Measurements from ENCODE around the gene DHRS2. TPM values are rescaled to one million over a fixed set of nuclear protein-coding genes. Genes with fewer than 3 reads are reported as not detected.

The DHRS2 gene
- polyA plus RNA-seq, 2 of the 4 experiments (the other 2 are of a cell fraction) = 2.3 to 10.7 TPM

DNA sequence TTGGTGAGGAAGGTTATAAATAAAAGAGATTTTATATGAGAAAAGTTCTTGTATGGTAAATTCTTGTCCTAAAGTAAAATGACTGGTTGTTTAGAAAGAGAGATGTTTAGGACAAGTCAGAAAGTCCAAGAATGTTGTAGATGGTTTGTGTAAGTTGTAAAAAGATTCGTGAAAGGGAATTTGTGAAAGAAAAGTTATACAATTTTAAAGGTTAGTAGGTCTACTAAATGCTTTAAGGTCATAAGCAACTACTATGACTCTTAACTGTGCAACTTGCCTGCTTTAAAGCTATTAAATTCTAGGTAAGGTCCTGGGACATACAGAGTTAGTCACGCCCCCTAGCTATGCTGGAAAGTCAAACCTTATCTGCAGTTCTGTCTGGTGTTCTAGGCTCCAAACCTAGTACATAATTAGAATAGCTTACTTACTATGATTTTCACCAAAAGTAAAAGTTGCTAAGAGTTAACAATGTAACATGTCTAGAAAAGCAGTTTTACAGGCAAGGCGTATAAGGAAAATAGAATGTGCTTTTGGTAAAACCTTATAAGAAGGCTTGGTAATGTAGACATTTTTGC, 11.2 kb upstream of the DHRS2 start:
- CTCF ChIA-PET = interaction anchor here (1.3 to 2.2 kb wide), 2 partner anchors 8 to 17 kb away, joined by 4 to 9 read pairs; no protein-coding TSS in a partner anchor
- 24% methylated on average over 3 of the region's 3 CpGs for WGBS (ENCODE audit: missing lambda C conversion rate)
- ATAC-seq = no peak

DNA sequence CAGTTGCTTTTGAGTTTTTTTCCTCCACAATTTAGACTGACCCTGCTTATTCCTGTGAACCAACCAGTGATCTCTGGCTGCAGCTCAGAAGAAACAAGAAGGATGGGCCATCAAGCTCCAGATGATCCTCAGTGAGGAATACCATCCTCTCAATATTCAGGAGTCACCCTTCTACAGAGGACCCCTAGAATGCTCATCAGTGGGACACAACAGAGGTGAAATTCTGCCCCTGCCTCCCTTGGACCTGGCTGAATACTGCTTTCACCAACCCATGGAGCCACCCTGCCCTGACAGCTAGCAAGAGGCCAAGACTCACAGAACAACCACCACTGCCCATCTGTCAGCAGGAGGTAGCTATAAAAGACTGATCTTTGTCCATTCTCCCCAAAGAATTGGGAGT, 9.2 kb upstream of the DHRS2 start:
- POLR2A ChIA-PET = no interaction called here
- no peak for TF ChIP-seq MAFK (IDR thresholded peaks at IDR 0.05; ENCODE audit: partially characterized antibody)
- TF ChIP-seq HDAC2 (IDR thresholded peaks at IDR 0.05) = no peak
- FAIRE-seq = no peak
- CTCF ChIA-PET = interaction anchor here (0.6 to 3.7 kb wide), 4 partner anchors 21 to 283 kb away, joined by 3 to 10 read pairs (median 6); no protein-coding TSS in a partner anchor
- no peak overlapping the region for H3K4me3 ChIP-seq
- H3K4me1 ChIP-seq = no peaks in the 10 kb centered on the region
- no peak overlapping the region for H3K27ac ChIP-seq
- peaks cover 33% of the 10 kb centered on the region; the same call in 2 of the 3 replicates for H3K9me3 ChIP-seq
- no peak for DNase-seq (ENCODE audit: low read depth in 1 of 2, low spot score in 1 of 2)
- H3K4me2 ChIP-seq = no peak overlapping the region
- ATAC-seq = no peak

More for the DNA sequence above, 11.2 kb upstream of the DHRS2 start:
- peaks cover 33% of the 10 kb centered on the region; the same call in 2 of the 3 replicates for H3K9me3 ChIP-seq
- no peak overlapping the region for H3K27ac ChIP-seq
- POLR2A ChIA-PET = no interaction called here
- H3K4me2 ChIP-seq = no peak overlapping the region
- H3K4me3 ChIP-seq = no peak overlapping the region
- peak; percentile 80 for TF ChIP-seq ZFP36 (IDR thresholded peaks at IDR 0.05; ENCODE audit: borderline replicate concordance, partially characterized antibody)
- TF ChIP-seq, protein P1, sequence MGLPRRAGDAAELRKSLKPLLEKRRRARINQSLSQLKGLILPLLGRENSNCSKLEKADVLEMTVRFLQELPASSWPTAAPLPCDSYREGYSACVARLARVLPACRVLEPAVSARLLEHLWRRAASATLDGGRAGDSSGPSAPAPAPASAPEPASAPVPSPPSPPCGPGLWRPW (IDR thresholded peaks at IDR 0.05) = no peak
- TF ChIP-seq FOSL2 (IDR thresholded peaks at IDR 0.05) = no peak
- no peak for TF ChIP-seq FOSL2 (CRISPR knock-in tag; IDR thresholded peaks at IDR 0.05)
- TF ChIP-seq, protein P2, sequence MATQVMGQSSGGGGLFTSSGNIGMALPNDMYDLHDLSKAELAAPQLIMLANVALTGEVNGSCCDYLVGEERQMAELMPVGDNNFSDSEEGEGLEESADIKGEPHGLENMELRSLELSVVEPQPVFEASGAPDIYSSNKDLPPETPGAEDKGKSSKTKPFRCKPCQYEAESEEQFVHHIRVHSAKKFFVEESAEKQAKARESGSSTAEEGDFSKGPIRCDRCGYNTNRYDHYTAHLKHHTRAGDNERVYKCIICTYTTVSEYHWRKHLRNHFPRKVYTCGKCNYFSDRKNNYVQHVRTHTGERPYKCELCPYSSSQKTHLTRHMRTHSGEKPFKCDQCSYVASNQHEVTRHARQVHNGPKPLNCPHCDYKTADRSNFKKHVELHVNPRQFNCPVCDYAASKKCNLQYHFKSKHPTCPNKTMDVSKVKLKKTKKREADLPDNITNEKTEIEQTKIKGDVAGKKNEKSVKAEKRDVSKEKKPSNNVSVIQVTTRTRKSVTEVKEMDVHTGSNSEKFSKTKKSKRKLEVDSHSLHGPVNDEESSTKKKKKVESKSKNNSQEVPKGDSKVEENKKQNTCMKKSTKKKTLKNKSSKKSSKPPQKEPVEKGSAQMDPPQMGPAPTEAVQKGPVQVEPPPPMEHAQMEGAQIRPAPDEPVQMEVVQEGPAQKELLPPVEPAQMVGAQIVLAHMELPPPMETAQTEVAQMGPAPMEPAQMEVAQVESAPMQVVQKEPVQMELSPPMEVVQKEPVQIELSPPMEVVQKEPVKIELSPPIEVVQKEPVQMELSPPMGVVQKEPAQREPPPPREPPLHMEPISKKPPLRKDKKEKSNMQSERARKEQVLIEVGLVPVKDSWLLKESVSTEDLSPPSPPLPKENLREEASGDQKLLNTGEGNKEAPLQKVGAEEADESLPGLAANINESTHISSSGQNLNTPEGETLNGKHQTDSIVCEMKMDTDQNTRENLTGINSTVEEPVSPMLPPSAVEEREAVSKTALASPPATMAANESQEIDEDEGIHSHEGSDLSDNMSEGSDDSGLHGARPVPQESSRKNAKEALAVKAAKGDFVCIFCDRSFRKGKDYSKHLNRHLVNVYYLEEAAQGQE (IDR thresholded peaks at IDR 0.05) = no peak
- TF ChIP-seq, protein P3, sequence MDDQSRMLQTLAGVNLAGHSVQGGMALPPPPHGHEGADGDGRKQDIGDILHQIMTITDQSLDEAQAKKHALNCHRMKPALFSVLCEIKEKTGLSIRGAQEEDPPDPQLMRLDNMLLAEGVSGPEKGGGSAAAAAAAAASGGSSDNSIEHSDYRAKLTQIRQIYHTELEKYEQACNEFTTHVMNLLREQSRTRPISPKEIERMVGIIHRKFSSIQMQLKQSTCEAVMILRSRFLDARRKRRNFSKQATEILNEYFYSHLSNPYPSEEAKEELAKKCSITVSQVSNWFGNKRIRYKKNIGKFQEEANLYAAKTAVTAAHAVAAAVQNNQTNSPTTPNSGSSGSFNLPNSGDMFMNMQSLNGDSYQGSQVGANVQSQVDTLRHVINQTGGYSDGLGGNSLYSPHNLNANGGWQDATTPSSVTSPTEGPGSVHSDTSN (IDR thresholded peaks at IDR 0.05) = no peak
- FAIRE-seq = no peak
- H3K4me1 ChIP-seq = no peaks in the 10 kb centered on the region
- no peak for DNase-seq (ENCODE audit: low read depth in 1 of 2, low spot score in 1 of 2)

DNA sequence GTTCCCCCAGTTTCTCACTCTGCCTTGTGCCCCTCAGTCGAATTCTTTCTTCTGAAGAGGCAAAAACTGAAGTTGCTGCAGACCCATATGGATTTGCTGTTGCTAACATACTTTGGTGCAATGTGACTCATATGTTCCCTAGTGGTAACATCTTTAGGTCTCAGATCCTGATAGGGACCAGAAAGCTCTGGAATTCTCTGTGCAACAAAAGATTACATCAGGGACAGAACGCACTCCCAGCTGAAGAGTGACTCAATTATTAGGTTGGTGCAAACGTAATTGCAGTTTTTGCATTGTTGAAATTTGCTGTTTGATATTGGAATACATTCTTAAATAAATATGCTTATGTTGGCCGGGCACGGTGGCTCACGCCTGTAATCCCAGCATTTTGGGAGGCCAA, 8.2 kb upstream of the DHRS2 start:
- H3K27ac ChIP-seq = no peak overlapping the region
- WGBS (ENCODE audit: missing lambda C conversion rate) = 9% methylated on average over 6 of the region's 6 CpGs
- H3K9me3 ChIP-seq = peaks cover 32% of the 10 kb centered on the region; the same call in 2 of the 3 replicates
- CTCF ChIA-PET = interaction anchor here (0.6 to 3.7 kb wide), 3 partner anchors 13 to 282 kb away, joined by 5 to 10 read pairs (median 9); no protein-coding TSS in a partner anchor
- POLR2A ChIA-PET = no interaction called here
- FAIRE-seq (no peak), ATAC-seq (no peak), DNase-seq (ENCODE audit: low read depth in 1 of 2, low spot score in 1 of 2) (no peak)
- no peak for TF ChIP-seq EHMT2 (IDR thresholded peaks at IDR 0.05; ENCODE audit: low read depth)
- no peak overlapping the region for H3K4me3 ChIP-seq
- no peak overlapping the region for H3K4me2 ChIP-seq
- H3K4me1 ChIP-seq = no peaks in the 10 kb centered on the region

DNA sequence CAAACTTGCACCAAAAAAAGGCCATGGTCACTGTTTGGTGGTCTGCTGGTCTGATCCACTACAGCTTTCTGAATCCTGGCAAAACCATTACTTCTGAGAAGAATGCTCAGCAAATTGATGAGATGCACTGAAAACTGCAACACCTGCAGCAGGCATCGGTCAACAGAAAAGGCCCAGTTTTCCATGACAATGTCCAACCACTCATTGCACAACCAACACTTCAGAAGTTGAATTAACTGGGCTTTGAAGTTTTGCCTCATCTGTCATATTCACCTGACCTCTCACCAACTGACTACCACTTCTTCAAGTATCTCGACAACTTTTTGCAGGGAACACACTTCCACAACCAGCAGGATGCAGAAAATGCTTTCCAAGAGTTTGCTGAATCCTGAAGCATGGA, 7.0 kb upstream of the DHRS2 start:
- Histone ChIP-seq H3K27ac (no peak overlapping the region), H3K4me3 (no peak overlapping the region), H3K9me3 (peaks cover 21% of the 10 kb centered on the region; the same call in 2 of the 3 replicates), H3K4me2 (no peak overlapping the region), H3K4me1 (no peaks in the 10 kb centered on the region)
- ChIA-PET POLR2A (no interaction called here), CTCF (interaction anchor here (0.8 to 8.4 kb wide), 5 partner anchors 17 to 325 kb away, joined by 3 to 88 read pairs (median 9); no protein-coding TSS in a partner anchor)
- no peak for DNase-seq (ENCODE audit: low read depth in 1 of 2, low spot score in 1 of 2)
- no peak for ATAC-seq
- TF ChIP-seq TFCP2L1 (CRISPR knock-in tag; IDR thresholded peaks at IDR 0.05) (no peak), HOXA7 (CRISPR knock-in tag; IDR thresholded peaks at IDR 0.05) (no peak), MYC (IDR thresholded peaks at IDR 0.05; ENCODE audit: borderline replicate concordance, low read length) (no peak), MAFK (IDR thresholded peaks at IDR 0.05; ENCODE audit: partially characterized antibody) (no peak), EP300 (IDR thresholded peaks at IDR 0.05) (no peak), JUN (IDR thresholded peaks at IDR 0.05) (no peak), ZFP36 (IDR thresholded peaks at IDR 0.05; ENCODE audit: borderline replicate concordance, partially characterized antibody) (no peak)
- TF ChIP-seq, protein P4, sequence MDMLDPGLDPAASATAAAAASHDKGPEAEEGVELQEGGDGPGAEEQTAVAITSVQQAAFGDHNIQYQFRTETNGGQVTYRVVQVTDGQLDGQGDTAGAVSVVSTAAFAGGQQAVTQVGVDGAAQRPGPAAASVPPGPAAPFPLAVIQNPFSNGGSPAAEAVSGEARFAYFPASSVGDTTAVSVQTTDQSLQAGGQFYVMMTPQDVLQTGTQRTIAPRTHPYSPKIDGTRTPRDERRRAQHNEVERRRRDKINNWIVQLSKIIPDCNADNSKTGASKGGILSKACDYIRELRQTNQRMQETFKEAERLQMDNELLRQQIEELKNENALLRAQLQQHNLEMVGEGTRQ (IDR thresholded peaks at IDR 0.05) = no peak
- FAIRE-seq = no peak
- WGBS (ENCODE audit: missing lambda C conversion rate) = 0% methylated on average over 2 of the region's 2 CpGs
